Right renal pelvis (tissue), 4 donors: ENCODE measurements around the gene EHBP1L1. TPM values are rescaled to one million over a fixed set of nuclear protein-coding genes. Genes with fewer than 3 reads are reported as not detected.
"Not testable (repeated sequence)": the region's sequence is repeated elsewhere in the genome, so short reads cannot be mapped to it uniquely, and the experiment has no call there.

Source experiments
- DNase-seq, 4 donors: peaks; one replicate each; pipeline ENCODE4 v3.0.0-alpha.2; 2013; ENCODE audit warnings: low read depth in 4 of 4, low spot score in 3 of 4, missing footprints in 1 of 4
- polyA plus RNA-seq, 4 donors: library from polyadenylated mRNA; unstranded; fragments of 120-200 nt; gene quantifications; one replicate each; pipeline ENCODE4 v1.2.1, GENCODE V29; 2013; ENCODE audit not compliant: insufficient read length in 4 of 4

Gene EHBP1L1
- polyA plus RNA-seq, 4 donors, result 11.5 to 14.2 (median 12.8) TPM

DNA sequence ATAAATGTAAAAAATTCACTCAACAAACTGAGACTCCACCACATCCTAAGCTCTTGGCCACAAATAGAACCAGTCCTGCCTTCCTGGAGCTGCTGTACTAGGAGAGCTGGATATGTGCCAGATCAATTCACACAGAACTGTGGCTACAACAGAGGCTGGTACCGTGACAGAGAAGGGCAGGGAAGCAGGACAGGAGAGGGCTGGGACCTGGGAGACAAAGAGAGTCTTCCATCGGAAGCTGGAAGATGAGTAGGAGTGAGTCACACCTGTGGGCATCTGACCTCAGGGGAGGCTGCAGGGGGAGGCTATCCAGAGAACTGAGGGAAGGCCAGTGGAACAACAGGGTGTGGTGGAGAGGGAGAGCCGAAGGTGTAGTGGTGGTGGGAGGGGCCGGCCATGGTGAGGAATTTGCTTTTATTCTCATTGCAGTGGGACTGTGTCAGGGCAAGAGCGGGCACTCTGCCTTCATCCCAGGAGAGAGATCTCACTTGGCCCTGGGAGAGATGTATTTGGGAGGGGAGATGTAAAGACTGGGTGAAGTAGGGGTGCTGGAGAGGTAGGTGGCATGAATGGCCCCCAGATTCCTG is 15.8 kb upstream of the EHBP1L1 start:
- no peak for DNase-seq

DNA sequence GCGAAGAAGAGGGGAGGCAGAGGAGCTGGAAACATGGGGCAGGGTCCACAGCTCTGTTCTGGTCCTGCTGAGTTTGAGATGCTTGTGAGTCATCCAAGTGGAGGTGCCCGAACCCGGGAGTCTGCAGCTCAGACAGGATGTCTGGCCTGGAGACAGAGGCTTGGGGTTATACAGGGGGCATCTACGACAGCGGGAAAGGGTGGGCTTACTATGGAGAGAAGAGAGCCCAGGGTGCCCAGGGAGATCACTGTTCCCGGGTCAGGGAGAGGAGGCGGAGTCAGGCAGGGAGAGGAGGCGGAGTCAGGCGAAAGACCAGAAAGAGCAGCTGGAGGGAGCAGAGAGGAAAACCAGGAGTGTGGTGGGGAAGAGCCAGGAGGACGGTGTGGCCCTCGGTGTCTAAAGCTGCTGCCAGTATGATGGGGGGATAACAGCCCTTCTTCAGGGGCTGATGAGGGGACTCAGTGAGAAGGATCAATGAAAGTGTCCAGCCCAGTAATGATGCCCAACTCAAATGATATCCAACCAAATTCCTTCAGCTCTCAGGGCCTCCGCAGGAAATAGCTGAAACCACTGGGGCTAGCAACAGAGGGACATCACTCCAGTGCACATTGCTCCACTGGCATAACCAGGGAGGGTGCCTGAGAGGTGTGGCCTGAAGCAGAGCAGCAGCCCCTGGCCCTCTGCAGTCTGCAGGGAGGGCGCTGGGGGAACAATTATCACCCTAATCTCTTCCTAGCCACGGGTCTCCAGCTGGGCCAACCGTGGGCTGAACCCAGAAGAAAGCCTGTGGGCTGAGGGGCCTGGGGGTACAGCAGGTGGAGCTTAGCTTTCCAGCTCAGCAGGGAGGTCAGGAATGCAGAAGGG is 15.1 kb upstream of the EHBP1L1 start:
- no peak for DNase-seq

DNA sequence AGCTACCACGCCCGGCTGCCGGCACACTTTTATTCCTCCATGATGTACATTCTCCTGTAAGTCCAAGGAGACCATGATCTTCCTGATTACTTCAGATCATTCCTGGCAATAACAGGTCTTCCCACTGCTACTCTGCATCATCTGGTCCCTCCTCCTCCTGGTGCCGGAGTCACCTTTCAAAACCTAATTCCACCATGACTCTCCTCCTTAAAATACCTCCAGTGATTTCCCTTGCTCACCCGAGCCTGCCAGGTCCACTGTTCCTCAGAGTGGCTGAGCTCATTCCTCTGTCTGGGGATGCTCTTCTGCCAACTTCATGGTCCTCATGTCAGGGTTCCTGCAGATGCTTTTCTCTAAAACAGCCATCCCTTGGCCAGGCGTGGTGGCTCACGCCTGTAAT is 13.8 kb upstream of the EHBP1L1 start:
- no peak for DNase-seq

DNA sequence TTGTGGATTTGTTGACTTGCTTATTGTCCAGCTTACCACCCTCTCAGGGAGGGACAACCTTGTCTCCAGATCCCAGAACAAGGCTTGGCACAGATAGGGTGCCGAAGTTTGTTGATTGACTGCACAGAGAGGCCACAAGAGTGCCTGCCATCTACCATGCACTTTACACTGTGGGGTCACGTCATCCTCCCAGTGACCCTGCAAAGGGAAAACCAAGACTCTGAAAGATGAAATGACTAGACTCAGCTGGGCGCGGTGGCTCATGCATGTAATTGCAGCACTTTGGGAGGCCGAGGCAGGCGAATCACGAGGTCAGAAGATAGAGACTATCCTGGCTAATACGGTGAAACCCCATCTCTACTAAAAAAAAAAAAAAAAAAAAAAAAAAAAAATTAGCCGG is 13.1 kb upstream of the EHBP1L1 start:
- no peak for DNase-seq

DNA sequence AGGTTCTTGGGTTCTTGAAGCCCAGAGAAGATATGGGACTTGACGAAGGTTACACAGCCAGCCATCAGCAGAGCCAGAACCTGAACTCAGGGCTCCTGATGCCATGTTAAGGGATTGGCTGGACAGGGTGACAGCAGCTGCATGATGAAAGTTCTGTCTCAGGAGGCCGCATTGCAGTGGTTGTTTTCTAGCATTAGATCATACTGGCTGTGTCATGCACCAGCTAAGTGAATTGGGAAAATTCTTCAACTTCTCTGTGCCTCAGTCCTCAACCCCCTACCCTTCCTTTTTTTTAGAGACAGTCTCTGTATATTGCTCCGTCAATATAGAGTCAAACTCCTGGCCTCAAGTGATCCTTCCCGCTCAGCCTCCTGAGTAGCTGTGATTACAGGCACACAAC is 12.3 kb upstream of the EHBP1L1 start:
- DNase-seq, result no peak

DNA sequence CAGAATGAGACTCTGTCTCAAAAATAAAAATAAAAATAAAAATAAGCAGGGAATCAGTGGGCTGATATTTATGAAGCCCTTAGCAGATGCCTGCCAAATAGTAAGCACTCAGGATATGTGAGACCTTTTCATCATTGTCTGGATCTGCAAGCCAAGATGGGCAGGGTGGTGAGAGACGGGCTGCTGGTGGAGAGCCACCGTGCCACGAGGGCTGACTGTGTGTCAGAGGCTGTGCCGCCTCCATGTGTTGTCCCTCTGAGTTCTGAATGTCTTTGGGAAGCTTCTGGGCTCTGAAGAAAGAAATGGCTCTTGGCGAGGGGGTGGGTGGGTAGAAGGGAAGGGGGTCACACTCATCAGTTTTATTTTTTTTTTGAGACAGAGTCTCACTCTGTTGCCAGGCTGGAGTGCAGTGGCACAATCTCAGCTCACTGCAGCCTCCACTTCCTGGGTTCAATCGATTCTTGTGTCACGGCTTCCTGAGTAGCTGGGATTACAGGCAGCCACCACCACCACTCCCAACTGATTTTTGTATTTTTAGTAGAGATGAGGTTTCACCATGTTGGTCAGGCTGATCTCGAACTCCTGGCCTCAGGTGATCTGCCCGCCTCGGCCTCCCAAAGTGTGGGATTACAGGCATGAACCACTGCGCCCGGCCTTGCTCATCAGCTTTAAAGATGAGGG is 10.8 kb upstream of the EHBP1L1 start:
- not testable (repeated sequence) for DNase-seq

DNA sequence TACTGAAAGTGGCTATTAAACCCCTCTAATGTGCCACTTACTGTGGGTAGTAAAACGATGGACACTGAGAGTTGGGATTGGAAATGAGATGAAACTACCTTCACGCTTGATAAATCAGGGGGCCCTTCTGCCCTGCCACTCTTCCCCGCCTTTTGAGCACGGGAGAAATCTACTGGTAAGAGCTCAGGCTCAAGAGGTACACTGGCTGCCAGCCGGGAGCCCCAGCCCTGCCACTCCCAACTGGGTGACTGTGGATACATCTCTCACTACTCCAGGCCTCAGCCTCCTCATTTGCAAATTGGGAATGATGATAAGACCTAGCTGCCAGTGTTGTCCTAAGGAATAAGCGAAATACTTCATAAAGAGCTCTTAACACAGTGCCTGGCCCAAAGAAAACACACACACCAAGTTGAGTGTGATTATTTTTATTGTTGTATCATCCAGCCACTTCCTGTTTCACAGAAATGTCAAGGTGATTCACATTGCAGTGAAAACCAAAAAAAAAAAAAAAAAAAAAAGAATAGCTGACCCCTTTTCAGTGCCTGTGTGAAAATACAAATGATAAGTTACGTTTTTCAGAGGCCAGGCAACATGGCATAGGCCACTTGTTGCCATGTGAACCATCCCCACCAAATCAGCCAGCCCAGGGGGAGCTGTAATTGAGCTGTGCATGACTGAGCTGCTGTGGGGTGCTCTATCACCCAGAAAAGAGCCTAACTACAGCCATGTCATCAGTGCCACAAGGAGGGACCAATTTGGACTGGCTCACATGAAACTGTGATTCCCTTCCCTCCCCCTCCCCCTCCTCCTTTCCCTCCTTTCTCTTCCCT is 10.0 kb upstream of the EHBP1L1 start:
- no peak for DNase-seq

DNA sequence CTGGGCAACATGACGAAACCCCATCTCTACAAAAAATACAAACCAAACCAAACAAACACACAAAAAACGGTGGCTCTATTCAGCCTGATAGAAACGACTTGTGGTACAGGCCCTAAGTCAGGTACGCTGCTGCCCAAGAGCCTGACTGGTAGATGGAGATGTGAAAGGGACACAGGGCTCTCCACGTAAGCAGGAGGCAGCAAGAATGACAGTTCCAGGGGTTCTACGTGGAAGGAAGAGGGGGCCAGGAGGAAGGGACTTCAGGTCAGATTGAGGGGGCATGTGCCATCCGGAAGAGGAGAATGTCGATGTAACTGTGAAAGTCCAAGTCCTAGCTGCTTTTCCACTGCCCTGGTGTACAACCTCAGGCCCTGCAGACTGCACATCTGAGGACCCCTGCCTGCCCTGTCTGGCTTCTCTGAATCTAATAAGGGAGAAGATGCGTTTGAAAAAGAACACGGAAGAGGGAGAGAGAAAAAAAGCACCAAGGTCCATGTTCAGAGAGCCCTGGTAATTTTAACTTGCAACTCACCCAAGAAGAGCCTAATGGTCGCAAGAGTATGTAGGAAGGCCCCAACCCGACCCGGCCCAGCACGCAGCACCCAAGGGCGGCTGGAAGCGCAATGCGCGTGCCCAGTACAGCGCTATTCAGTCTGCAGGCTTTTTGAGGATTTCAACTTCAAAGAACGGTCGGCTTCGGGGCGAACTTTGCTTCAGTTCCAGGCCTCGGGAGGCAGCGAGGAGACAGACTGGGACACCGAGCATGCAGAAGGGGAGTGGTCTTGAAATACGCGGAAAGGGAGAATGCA is 6.5 kb upstream of the EHBP1L1 start:
- no peak for DNase-seq

DNA sequence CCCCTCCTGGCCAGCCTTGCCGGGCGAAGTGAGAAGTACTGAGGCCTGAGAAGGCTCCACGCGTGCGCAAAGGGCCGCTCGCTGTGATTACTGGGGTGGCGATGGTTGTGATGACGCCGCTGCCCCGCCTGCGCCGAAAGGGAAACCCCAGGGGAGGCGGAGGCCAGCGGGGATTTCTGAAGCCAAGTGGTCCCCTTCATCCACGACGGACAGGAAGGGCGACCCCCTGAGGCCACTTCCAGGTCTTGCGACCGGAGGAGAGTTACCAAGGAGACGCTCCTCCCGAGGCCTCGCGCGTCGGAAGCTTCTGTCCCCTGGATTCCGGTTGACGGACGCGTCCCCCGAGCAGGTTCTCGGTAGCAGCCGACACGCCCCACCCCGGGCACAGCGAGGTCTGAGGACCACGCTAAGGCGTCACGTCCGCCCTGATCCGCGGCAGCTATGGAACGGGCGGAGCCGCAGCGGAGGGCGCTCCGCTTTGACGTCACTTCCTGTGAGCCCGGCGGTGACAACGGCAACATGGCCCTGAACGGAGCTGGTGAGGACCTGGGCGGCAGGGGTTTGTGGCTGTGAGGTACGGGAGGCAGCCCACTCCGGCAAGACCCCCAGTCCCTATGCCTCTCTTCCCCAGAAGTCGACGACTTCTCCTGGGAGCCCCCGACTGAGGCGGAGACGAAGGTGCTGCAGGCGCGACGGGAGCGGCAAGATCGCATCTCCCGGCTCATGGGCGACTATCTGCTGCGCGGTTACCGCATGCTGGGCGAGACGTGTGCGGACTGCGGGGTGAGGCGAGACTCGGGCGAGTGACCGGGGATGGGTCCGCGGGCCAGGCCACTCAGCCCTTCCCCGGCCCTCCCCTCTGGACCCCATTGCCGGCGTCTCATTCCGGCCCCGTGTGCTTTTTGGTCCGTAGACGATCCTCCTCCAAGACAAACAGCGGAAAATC is 5.6 kb upstream of the EHBP1L1 start, which contains the start of gene ZNRD2:
Gene ZNRD2, plus strand, starts transcription at position 505 of the 946 bp plus-strand sequence. Its CDS starts 15 bp downstream, at position 520.
- peak; percentile 93 to 98 (median 94) for DNase-seq

DNA sequence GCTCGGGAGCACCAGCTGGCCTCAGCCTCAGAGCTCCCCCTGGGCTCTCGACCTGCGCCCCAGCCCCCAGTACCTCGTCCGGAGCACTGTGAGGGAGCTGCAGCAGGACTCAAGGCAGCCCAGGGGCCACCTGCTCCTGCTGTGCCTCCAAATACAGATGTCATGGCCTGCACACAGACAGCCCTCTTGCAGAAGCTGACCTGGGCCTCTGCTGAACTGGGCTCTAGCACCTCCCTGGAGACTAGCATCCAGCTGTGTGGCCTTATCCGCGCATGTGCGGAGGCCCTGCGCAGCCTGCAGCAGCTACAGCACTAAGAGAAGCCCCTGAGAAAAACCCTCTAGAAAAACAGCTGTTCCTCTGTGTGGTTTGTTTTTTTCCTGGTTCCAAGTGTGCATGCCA is 4.4 kb upstream of the EHBP1L1 start:
- no peak for DNase-seq

DNA sequence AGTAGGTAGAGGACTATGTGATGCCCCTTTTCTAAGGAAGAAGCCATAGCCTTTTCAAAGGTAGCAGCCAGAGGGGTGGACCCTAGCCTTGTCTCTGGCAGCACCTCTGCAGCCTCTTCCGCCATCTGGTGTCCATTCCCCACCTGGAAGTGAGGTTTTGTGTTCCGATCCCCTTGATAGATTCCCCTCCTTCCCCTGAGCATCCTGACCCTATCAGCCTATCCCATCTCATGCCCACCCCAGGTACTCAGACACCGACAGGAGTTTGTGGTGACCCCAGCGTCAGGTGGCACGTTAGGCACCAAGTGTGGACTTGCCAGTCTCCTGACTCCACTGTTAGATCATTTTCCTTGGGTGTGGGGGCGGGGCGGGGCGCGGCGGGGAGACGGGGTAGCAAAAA is 3.9 kb upstream of the EHBP1L1 start:
- no peak for DNase-seq

DNA sequence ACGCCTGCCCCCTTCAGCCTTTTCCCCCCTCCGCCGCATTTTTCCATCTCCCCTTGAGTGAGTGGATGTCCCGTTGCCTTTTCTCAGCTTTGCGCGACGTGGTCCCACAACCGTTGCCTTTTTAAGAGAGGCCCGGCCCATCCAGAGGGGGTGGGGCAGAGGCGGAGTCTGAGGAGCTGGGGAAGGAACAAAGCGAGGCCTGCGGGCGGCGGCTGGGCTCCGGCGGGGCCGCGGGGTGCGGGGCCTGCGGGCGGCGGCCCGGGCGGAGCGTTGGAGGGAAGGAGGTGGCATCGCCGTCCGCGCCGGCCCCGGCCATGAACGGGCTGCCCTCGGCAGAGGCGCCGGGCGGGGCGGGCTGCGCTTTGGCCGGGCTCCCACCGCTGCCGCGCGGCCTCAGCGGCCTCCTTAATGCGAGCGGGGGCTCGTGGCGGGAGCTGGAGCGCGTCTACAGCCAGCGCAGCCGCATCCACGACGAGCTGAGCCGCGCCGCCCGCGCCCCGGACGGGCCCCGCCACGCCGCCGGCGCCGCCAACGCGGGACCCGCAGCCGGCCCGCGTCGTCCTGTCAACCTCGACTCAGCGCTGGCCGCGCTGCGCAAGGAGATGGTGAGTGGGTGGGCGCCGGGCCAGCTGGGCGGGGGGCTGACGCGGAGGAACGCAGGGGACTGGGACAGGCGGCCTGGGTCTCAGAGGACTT is 3.3 kb upstream of the EHBP1L1 start, which contains the start of gene FAM89B:
Gene FAM89B, plus strand, starts transcription at position 183 of the 696 bp plus-strand sequence. Its CDS starts 132 bp downstream, at position 315.
- DNase-seq, result peak in 3 of 4 donors; percentile 79 to 87 (median 82)

DNA sequence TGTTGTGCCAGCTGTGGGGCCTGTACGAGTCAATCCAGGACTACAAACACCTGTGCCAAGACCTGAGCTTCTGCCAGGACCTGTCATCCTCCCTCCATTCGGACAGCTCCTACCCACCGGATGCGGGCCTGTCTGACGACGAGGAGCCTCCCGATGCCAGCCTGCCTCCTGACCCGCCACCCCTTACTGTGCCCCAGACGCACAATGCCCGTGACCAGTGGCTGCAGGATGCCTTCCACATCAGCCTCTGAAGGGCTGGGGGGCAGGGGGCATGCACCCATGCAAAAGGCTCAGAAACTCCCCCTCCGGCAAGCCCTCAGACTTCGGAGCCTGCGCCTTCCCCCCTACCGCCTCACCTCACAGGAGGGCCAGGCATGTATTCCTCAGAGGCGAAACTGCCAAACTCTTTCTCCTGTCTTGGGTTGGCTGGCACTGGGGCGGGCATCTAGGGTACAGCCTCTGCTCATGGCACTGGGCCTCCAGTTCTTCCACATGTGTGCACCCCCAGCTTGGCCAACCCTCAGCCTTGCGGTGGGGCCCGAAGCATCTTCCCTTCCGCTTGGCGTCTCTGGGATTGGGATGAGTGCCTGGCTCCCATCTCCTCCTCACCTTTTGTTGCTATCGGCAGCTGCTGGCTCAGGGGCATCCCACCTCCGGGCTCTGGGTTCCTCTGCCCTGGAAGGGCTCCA is 2.3 kb upstream of the EHBP1L1 start:
- no peak for DNase-seq

DNA sequence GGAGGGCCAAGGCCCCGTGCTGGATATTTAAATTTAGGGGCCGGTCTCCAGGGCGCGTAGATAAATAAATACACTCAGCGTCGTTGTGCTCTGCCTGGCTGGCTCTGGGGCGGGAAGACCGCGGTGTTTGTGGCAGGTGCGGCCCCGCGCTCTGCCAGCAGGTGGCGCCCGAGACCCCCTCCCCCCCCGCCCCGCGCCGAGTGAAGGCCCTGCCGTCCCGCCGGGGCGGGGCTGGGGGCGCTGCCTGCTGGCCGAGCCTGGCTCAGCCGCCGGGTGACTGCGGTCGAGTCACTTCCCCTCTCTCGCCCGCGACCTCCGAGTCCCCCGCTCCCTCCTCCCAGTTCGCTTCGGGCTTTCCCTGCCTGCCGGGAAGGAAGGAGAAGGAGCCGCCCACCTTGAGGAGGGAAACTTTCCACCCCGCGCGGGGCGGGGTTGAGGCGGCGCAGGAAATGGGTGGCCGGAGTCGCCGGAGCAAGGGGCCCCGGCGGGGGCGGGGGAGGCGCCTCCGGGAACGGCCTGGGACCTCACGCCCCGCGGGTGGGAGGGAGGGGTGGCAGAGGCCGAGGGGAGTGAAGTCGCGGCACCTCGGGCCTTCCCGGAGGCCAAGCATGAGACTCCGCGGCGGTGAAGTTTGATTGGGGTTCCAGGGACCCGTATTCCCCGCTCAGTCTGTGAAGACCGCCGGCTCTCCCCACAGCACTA is 1.6 kb upstream of the EHBP1L1 start:
- DNase-seq, result peak in 3 of 4 donors; percentile 73 to 76 (median 75)

DNA sequence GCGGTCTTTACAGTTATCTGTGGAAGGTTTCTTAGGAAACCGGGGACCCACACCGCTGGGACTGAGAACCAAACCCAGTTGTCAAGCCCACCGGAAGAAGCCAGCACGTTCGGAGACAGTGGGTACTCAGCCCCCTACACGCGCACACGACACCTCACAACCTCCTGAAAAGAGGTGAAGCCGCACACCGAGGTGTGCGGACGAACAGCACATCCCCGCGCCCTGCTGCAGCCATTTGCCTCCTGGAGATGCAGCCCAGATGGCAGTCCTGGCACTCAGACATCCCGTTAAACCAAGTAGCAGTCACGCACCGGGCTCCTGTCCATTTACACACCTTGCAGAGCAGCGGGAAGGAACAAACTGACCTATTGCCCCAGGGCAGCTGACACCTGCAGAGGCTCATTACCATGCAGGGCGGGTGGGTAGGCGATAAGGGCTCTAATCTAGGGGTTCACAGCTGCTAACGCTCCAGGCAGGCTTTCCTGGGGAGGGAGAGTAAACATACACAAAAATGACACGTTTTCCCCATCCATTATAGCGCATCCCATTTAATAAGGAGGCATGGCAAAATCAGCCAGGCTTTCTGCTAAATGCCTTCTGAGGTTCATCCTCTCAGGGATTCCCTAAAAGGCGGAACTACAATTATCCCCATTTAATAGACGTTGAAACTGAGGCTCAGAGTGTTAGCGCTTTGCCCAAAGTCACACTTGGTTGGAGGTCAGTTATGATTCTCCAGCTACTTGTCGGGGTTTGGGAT is 864 bp upstream of the EHBP1L1 start:
- no peak for DNase-seq
